WTC11 (cell line): ENCODE measurements around the gene SLAMF7. TPM values are rescaled to one million over a fixed set of nuclear protein-coding genes. Genes with fewer than 3 reads are reported as not detected.

Experiments used
- ATAC-seq: fragments of 200-7000 bp; cut with Tn5 transposase; 2 replicates; pipeline ENCODE4 v1.10.0; 2021; ENCODE audit warnings: mild to moderate bottlenecking, moderate library complexity
- CTCF ChIA-PET: fragments of 300-600 bp; sonication (Branson Sonifier 250); formaldehyde crosslinking; loops from one replicate; lab custom pipeline; 2021; ENCODE audit warnings: antibody characterized with exemption; lab: Charles Lee
- POLR2A ChIA-PET: fragments of 350-600 bp; sonication (Branson Sonifier 250); formaldehyde crosslinking; loops from one replicate; lab custom pipeline; 2021; ENCODE audit warnings: antibody characterized with exemption; lab: Charles Lee
- DNase-seq: peaks from one replicate; pipeline ENCODE4 v3.0.0; 2021; ENCODE audit warnings: low spot score
- H3K27ac Mint-ChIP-seq: 2 replicates; pipeline ENCODE4 v1.8.0; 2021; ENCODE audit warnings: mixed read lengths
- H3K27me3 Mint-ChIP-seq: 2 replicates; pipeline ENCODE4 v1.8.0; 2021; ENCODE audit warnings: low read depth, mild to moderate bottlenecking, moderate library complexity, mixed read lengths
- H3K36me3 Mint-ChIP-seq: 2 replicates; pipeline ENCODE4 v1.8.0; 2021; ENCODE audit warnings: mixed read lengths
- H3K4me1 Mint-ChIP-seq: 2 replicates; pipeline ENCODE4 v1.8.0; 2022; ENCODE audit warnings: mixed read lengths
- H3K4me3 Mint-ChIP-seq: 2 replicates; pipeline ENCODE4 v1.8.0; 2021; ENCODE audit warnings: mild to moderate bottlenecking, moderate library complexity, mixed read lengths
- H3K9me3 Mint-ChIP-seq: 2 replicates; pipeline ENCODE4 v1.8.0; 2021; ENCODE audit warnings: mixed read lengths
- ATF1 ChIP-seq: sonication (generic); formaldehyde crosslinking; IDR thresholded peaks from 2 replicates; pipeline ENCODE4 v1.8.1; 2023; ENCODE audit warnings: mild to moderate bottlenecking, moderate library complexity, missing genetic modification reagents
- ELF4 ChIP-seq: sonication (generic); formaldehyde crosslinking; IDR thresholded peaks from 2 replicates; pipeline ENCODE4 v1.8.1; 2022; ENCODE audit warnings: low read depth, mild to moderate bottlenecking, moderate library complexity, missing genetic modification reagents
- ESRRA ChIP-seq: sonication (generic); formaldehyde crosslinking; IDR thresholded peaks from 2 replicates; pipeline ENCODE4 v1.8.1; 2022; ENCODE audit warnings: mild to moderate bottlenecking, missing genetic modification reagents, borderline replicate concordance
- FOXK1 ChIP-seq: sonication (generic); formaldehyde crosslinking; IDR thresholded peaks from 2 replicates; pipeline ENCODE4 v1.8.0; 2022; ENCODE audit warnings: mild to moderate bottlenecking, moderate library complexity, missing genetic modification reagents
- FOXP1 ChIP-seq: sonication (generic); formaldehyde crosslinking; IDR thresholded peaks from 2 replicates; pipeline ENCODE4 v1.8.0; 2022; ENCODE audit warnings: missing genetic modification reagents, mild to moderate bottlenecking, moderate library complexity, borderline replicate concordance
- GABPB1 ChIP-seq: sonication (generic); formaldehyde crosslinking; IDR thresholded peaks from 2 replicates; pipeline ENCODE4 v1.8.1; 2023; ENCODE audit warnings: mild to moderate bottlenecking, missing genetic modification reagents
- JAZF1 ChIP-seq: fragments of 250-450 bp; sonication (Bioruptor Pico); IDR thresholded peaks from 2 replicates; pipeline ENCODE4 v1.9.0; 2021; ENCODE audit warnings: moderate library complexity, mild to moderate bottlenecking, inconsistent platforms
- KAT7 ChIP-seq: sonication (generic); formaldehyde crosslinking; IDR thresholded peaks from 2 replicates; pipeline ENCODE4 v1.8.1; 2023; ENCODE audit warnings: missing genetic modification reagents, mild to moderate bottlenecking, borderline replicate concordance
- NR3C1 ChIP-seq: sonication (generic); formaldehyde crosslinking; conservative IDR thresholded peaks from 2 replicates; pipeline ENCODE4 v1.8.1; 2023; ENCODE audit warnings: low read depth, mild to moderate bottlenecking, missing genetic modification reagents
- PRRX2 ChIP-seq: fragments of 250-450 bp; sonication (Bioruptor Pico); IDR thresholded peaks from 2 replicates; pipeline ENCODE4 v1.8.0; 2021; ENCODE audit warnings: mild to moderate bottlenecking
- SMAD3 ChIP-seq: sonication (generic); formaldehyde crosslinking; IDR thresholded peaks from 2 replicates; pipeline ENCODE4 v1.8.0; 2022; ENCODE audit warnings: missing genetic modification reagents, mild to moderate bottlenecking, borderline replicate concordance
- SP1 ChIP-seq: sonication (generic); formaldehyde crosslinking; conservative IDR thresholded peaks from 2 replicates; pipeline ENCODE4 v1.8.1; 2022; ENCODE audit warnings: missing genetic modification reagents
- TEAD4 ChIP-seq: sonication (generic); formaldehyde crosslinking; IDR thresholded peaks from 2 replicates; pipeline ENCODE4 v1.8.0; 2022; ENCODE audit warnings: mild to moderate bottlenecking, missing genetic modification reagents
- ZNF121 ChIP-seq: sonication (generic); formaldehyde crosslinking; IDR thresholded peaks from 2 replicates; pipeline ENCODE4 v1.8.0; 2023; ENCODE audit warnings: missing genetic modification reagents
- ZNF219 ChIP-seq: sonication (generic); formaldehyde crosslinking; IDR thresholded peaks from 2 replicates; pipeline ENCODE4 v1.8.0; 2023; ENCODE audit warnings: missing genetic modification reagents, mild to moderate bottlenecking, borderline replicate concordance
- ZNF232 ChIP-seq: sonication (generic); formaldehyde crosslinking; IDR thresholded peaks from 2 replicates; pipeline ENCODE4 v1.8.0; 2022; ENCODE audit warnings: mild to moderate bottlenecking, missing genetic modification reagents
- ZNF263 ChIP-seq: sonication (generic); formaldehyde crosslinking; IDR thresholded peaks from 2 replicates; pipeline ENCODE4 v1.8.1; 2022; ENCODE audit warnings: low read depth, mild to moderate bottlenecking, moderate library complexity, missing genetic modification reagents
- ZNF416 ChIP-seq: fragments of 250-450 bp; sonication (Bioruptor Pico); IDR thresholded peaks from 2 replicates; pipeline ENCODE4 v1.9.0; 2021; ENCODE audit warnings: mild to moderate bottlenecking, inconsistent platforms
- ZNF423 ChIP-seq: fragments of 250-450 bp; sonication (Bioruptor Pico); IDR thresholded peaks from 2 replicates; pipeline ENCODE4 v2.1.2; 2022; ENCODE audit warnings: mild to moderate bottlenecking, moderate library complexity
- ZNF671 ChIP-seq: fragments of 250-450 bp; sonication (Bioruptor Pico); IDR thresholded peaks from 2 replicates; pipeline ENCODE4 v1.8.0; 2021; ENCODE audit warnings: mild to moderate bottlenecking
- total RNA-seq: library from RNA; stranded (reverse); gene quantifications from 3 replicates; pipeline ENCODE4 v1.2.3, GENCODE V29; 2021
- TF ChIP-seq, protein P1 (sequence below): sonication (generic); formaldehyde crosslinking; IDR thresholded peaks from 2 replicates; pipeline ENCODE4 v1.8.0; 2022; ENCODE audit warnings: mild to moderate bottlenecking, missing genetic modification reagents
- TF ChIP-seq, protein P2 (sequence below): sonication (generic); formaldehyde crosslinking; IDR thresholded peaks from 2 replicates; pipeline ENCODE4 v1.8.1; 2022; ENCODE audit warnings: missing genetic modification reagents, borderline replicate concordance
- TF ChIP-seq, protein P3 (sequence below): sonication (generic); formaldehyde crosslinking; IDR thresholded peaks from 2 replicates; pipeline ENCODE4 v1.8.0; 2023; ENCODE audit warnings: missing genetic modification reagents
- TF ChIP-seq, protein P4 (sequence below): sonication (generic); formaldehyde crosslinking; conservative IDR thresholded peaks from 2 replicates; pipeline ENCODE4 v1.8.1; 2022; ENCODE audit warnings: mild to moderate bottlenecking, missing genetic modification reagents
- TF ChIP-seq, protein P5 (sequence below): fragments of 250-450 bp; sonication (Bioruptor Pico); IDR thresholded peaks from 2 replicates; pipeline ENCODE4 v2.1.2; 2022; ENCODE audit warnings: mild to moderate bottlenecking, moderate library complexity
- TF ChIP-seq, protein P6 (sequence below): sonication (generic); formaldehyde crosslinking; IDR thresholded peaks from 2 replicates; pipeline ENCODE4 v1.8.1; 2022; ENCODE audit warnings: low read depth, mild to moderate bottlenecking, moderate library complexity, missing genetic modification reagents, borderline replicate concordance
- TF ChIP-seq, protein P7 (sequence below): sonication (generic); formaldehyde crosslinking; IDR thresholded peaks from 2 replicates; pipeline ENCODE4 v1.8.0; 2023; ENCODE audit warnings: mild to moderate bottlenecking, missing genetic modification reagents

The SLAMF7 gene
- total RNA-seq, 1 experiment from 2014 or later = 0.15 TPM

DNA sequence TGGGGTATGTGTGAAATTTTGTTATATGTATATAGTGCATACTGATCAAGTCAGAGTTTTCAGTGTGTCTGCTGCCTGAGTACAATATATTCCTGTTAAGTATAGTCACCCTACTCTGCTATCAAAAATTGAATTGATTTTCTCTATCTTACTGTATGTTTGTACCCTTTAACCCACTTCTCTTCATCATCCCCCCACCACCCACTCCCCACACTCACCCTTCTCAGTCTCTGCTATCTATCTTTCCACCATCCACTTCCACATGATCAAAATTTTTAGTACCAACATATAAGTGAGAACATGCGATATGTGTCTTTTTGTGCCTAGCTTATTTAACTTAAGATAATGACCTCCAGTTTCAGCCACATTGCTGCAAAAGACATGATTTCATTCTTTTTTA, 61.1 kb downstream of the SLAMF7 start (continued):
- TF ChIP-seq TEAD4 (CRISPR knock-in tag) (no peak), ZNF219 (CRISPR knock-in tag) (no peak), ZNF416 (CRISPR knock-in tag) (no peak), ATF1 (CRISPR knock-in tag) (no peak), NR3C1 (CRISPR knock-in tag) (no peak), KAT7 (CRISPR knock-in tag) (no peak), PRRX2 (CRISPR knock-in tag) (no peak), ZNF671 (CRISPR knock-in tag) (no peak), GABPB1 (CRISPR knock-in tag) (no peak), FOXK1 (CRISPR knock-in tag) (no peak), SP1 (CRISPR knock-in tag) (no peak), SMAD3 (CRISPR knock-in tag) (no peak)
- TF ChIP-seq, protein P1, sequence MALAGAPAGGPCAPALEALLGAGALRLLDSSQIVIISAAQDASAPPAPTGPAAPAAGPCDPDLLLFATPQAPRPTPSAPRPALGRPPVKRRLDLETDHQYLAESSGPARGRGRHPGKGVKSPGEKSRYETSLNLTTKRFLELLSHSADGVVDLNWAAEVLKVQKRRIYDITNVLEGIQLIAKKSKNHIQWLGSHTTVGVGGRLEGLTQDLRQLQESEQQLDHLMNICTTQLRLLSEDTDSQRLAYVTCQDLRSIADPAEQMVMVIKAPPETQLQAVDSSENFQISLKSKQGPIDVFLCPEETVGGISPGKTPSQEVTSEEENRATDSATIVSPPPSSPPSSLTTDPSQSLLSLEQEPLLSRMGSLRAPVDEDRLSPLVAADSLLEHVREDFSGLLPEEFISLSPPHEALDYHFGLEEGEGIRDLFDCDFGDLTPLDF (CRISPR knock-in tag) = no peak
- TF ChIP-seq, protein P2, sequence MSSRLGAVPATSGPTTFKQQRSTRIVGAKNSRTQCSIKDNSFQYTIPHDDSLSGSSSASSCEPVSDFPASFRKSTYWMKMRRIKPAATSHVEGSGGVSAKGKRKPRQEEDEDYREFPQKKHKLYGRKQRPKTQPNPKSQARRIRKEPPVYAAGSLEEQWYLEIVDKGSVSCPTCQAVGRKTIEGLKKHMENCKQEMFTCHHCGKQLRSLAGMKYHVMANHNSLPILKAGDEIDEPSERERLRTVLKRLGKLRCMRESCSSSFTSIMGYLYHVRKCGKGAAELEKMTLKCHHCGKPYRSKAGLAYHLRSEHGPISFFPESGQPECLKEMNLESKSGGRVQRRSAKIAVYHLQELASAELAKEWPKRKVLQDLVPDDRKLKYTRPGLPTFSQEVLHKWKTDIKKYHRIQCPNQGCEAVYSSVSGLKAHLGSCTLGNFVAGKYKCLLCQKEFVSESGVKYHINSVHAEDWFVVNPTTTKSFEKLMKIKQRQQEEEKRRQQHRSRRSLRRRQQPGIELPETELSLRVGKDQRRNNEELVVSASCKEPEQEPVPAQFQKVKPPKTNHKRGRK (CRISPR knock-in tag) = no peak
- TF ChIP-seq, protein P3, sequence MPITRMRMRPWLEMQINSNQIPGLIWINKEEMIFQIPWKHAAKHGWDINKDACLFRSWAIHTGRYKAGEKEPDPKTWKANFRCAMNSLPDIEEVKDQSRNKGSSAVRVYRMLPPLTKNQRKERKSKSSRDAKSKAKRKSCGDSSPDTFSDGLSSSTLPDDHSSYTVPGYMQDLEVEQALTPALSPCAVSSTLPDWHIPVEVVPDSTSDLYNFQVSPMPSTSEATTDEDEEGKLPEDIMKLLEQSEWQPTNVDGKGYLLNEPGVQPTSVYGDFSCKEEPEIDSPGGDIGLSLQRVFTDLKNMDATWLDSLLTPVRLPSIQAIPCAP (CRISPR knock-in tag) = no peak

DNA sequence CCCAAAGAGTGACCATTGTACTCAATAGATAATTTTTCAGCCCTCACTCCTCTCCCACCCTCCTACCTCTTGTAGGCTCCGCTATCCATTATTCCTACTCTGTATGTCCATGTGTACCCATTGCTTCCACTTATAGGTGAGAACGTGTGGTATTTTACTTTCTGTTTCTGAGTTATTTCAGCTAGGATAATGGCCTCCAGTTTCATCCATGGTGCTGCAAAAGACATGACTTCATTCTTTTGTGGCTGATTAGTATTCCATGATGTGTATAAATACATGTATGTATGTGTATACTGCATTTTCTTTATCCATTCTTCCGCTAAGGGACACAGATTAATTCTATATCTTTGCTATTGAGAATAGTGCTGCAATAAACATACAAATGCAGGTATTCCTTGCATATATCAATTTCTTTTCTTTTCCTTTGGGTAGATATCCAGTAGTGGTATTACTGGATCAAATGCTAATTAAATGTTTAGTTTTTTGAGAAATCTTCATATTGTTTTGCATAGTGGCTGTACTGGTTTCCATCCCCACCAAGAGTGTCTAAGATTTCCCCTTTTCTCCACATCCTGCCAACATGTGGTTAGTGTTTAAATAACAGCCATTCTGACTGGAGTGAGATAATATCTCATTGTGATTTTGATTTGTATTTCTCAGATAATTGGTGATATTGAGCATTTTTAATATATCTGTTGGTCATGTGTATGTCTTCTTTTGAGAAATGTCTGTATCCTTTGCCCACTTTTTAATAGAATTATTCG, 61.8 kb downstream of the SLAMF7 start:
- ChIA-PET CTCF (interaction anchor here (1.3 kb wide), 1 partner anchor 125 kb away, joined by 3 read pairs; no protein-coding TSS in a partner anchor), POLR2A (no interaction called here)
- Mint-ChIP-seq H3K36me3 (no peaks in the 10 kb centered on the region), H3K4me3 (no peak overlapping the region), H3K4me1 (no peaks in the 10 kb centered on the region), H3K9me3 (peaks cover under 1% of the 10 kb centered on the region; the same call in 1 of the 2 replicates), H3K27me3 (no peaks in the 10 kb centered on the region), H3K27ac (no peak overlapping the region)
- ATAC-seq = no peak
- no peak for DNase-seq
- no peak for TF ChIP-seq ZNF263 (CRISPR knock-in tag)
- no peak for TF ChIP-seq ZNF121
- TF ChIP-seq FOXP1 = no peak
- TF ChIP-seq, protein P4, sequence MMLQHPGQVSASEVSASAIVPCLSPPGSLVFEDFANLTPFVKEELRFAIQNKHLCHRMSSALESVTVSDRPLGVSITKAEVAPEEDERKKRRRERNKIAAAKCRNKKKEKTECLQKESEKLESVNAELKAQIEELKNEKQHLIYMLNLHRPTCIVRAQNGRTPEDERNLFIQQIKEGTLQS (CRISPR knock-in tag) = no peak
- no peak for TF ChIP-seq JAZF1 (CRISPR knock-in tag)
- TF ChIP-seq ZNF423 (CRISPR knock-in tag) = no peak
- TF ChIP-seq ELF4 = no peak
- no peak for TF ChIP-seq ESRRA (CRISPR knock-in tag)
- TF ChIP-seq, protein P5, sequence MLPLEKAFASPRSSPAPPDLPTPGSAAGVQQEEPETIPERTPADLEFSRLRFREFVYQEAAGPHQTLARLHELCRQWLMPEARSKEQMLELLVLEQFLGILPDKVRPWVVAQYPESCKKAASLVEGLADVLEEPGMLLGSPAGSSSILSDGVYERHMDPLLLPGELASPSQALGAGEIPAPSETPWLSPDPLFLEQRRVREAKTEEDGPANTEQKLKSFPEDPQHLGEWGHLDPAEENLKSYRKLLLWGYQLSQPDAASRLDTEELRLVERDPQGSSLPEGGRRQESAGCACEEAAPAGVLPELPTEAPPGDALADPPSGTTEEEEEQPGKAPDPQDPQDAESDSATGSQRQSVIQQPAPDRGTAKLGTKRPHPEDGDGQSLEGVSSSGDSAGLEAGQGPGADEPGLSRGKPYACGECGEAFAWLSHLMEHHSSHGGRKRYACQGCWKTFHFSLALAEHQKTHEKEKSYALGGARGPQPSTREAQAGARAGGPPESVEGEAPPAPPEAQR (CRISPR knock-in tag) = no peak
- TF ChIP-seq, protein P6, sequence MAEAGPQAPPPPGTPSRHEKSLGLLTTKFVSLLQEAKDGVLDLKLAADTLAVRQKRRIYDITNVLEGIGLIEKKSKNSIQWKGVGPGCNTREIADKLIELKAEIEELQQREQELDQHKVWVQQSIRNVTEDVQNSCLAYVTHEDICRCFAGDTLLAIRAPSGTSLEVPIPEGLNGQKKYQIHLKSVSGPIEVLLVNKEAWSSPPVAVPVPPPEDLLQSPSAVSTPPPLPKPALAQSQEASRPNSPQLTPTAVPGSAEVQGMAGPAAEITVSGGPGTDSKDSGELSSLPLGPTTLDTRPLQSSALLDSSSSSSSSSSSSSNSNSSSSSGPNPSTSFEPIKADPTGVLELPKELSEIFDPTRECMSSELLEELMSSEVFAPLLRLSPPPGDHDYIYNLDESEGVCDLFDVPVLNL = no peak
- TF ChIP-seq ZNF232 (CRISPR knock-in tag) = no peak
- TF ChIP-seq, protein P7, sequence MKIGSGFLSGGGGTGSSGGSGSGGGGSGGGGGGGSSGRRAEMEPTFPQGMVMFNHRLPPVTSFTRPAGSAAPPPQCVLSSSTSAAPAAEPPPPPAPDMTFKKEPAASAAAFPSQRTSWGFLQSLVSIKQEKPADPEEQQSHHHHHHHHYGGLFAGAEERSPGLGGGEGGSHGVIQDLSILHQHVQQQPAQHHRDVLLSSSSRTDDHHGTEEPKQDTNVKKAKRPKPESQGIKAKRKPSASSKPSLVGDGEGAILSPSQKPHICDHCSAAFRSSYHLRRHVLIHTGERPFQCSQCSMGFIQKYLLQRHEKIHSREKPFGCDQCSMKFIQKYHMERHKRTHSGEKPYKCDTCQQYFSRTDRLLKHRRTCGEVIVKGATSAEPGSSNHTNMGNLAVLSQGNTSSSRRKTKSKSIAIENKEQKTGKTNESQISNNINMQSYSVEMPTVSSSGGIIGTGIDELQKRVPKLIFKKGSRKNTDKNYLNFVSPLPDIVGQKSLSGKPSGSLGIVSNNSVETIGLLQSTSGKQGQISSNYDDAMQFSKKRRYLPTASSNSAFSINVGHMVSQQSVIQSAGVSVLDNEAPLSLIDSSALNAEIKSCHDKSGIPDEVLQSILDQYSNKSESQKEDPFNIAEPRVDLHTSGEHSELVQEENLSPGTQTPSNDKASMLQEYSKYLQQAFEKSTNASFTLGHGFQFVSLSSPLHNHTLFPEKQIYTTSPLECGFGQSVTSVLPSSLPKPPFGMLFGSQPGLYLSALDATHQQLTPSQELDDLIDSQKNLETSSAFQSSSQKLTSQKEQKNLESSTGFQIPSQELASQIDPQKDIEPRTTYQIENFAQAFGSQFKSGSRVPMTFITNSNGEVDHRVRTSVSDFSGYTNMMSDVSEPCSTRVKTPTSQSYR (CRISPR knock-in tag) = no peak
